MM.1S (cell line): ENCODE measurements around the gene ANXA4.

ENCODE experiments used
- DNase-seq: peaks from one replicate; pipeline ENCODE4 v3.0.0-alpha.2; 2015
- H2AFZ ChIP-seq: fragments of 300-600 bp; sonication (generic); 2 replicates; pipeline ENCODE4 v1.6.0; 2016; ENCODE audit warnings: antibody characterized with exemption, low read length
- H3F3A ChIP-seq: fragments of 300-600 bp; sonication (generic); 2 replicates; pipeline ENCODE4 v1.6.1; 2016; ENCODE audit warnings: mild to moderate bottlenecking, antibody characterized with exemption, low read length, moderate library complexity, mixed read lengths; ENCODE audit not compliant: insufficient read depth
- H3K27ac ChIP-seq: fragments of 300-600 bp; sonication (generic); 2 replicates; pipeline ENCODE4 v1.5.1; 2016; ENCODE audit warnings: mild to moderate bottlenecking, low read length
- H3K27me3 ChIP-seq: fragments of 300-600 bp; sonication (generic); replicated peaks from 2 replicates; pipeline ENCODE4 v1.6.0; 2016; ENCODE audit warnings: low read length; ENCODE audit not compliant: insufficient read depth
- H3K36me3 ChIP-seq: fragments of 300-600 bp; sonication (generic); replicated peaks from 2 replicates; pipeline ENCODE4 v1.6.1; 2016; ENCODE audit warnings: mild to moderate bottlenecking, low read length, mixed read lengths; ENCODE audit not compliant: insufficient read depth
- H3K4me1 ChIP-seq: fragments of 300-600 bp; sonication (generic); 2 replicates; pipeline ENCODE4 v1.6.1; 2016; ENCODE audit warnings: low read length, mixed read lengths
- H3K4me2 ChIP-seq: fragments of 300-600 bp; sonication (generic); 2 replicates; pipeline ENCODE4 v1.6.0; 2016; ENCODE audit warnings: low read depth, low read length
- H3K4me3 ChIP-seq: fragments of 300-600 bp; sonication (generic); 2 replicates; pipeline ENCODE4 v1.5.1; 2016; ENCODE audit warnings: low read length, mixed read lengths
- H3K79me2 ChIP-seq: fragments of 300-600 bp; sonication (generic); 2 replicates; pipeline ENCODE4 v1.6.1; 2016; ENCODE audit warnings: mixed run types, low read length, mixed read lengths
- H3K9ac ChIP-seq: fragments of 300-600 bp; sonication (generic); 2 replicates; pipeline ENCODE4 v1.6.1; 2016; ENCODE audit warnings: low read length, mixed read lengths
- H3K9me2 ChIP-seq: fragments of 300-600 bp; sonication (generic); replicated peaks from 2 replicates; pipeline ENCODE4 v1.6.1; 2016; ENCODE audit warnings: mild to moderate bottlenecking, low read length, mixed read lengths; ENCODE audit not compliant: insufficient read depth
- H3K9me3 ChIP-seq: fragments of 300-600 bp; sonication (generic); replicated peaks from 2 replicates; pipeline ENCODE4 v1.6.1; 2016; ENCODE audit warnings: mild to moderate bottlenecking, low read length, mixed read lengths; ENCODE audit not compliant: insufficient read depth
- H4K20me1 ChIP-seq: fragments of 300-600 bp; sonication (generic); 2 replicates; pipeline ENCODE4 v1.6.1; 2016; ENCODE audit warnings: mild to moderate bottlenecking, low read length, moderate library complexity, mixed read lengths; ENCODE audit not compliant: insufficient read depth
- CTCF ChIP-seq: fragments of 300-600 bp; sonication (generic); IDR thresholded peaks from 2 replicates; pipeline ENCODE4 v1.5.1; 2016; ENCODE audit warnings: antibody characterized with exemption, low read length, mixed read lengths
- EZH2 ChIP-seq: fragments of 300-600 bp; sonication (generic); optimal IDR thresholded peaks from 2 replicates; pipeline ENCODE3; 2017; ENCODE audit warnings: low read depth, mild to moderate bottlenecking, antibody characterized with exemption, low read length, mixed read lengths
- EZH2phosphoT487 ChIP-seq: fragments of 300-600 bp; sonication (generic); IDR thresholded peaks from 2 replicates; pipeline ENCODE4 v1.6.1; 2018; ENCODE audit warnings: antibody characterized with exemption, low read length

Gene ANXA4

DNA sequence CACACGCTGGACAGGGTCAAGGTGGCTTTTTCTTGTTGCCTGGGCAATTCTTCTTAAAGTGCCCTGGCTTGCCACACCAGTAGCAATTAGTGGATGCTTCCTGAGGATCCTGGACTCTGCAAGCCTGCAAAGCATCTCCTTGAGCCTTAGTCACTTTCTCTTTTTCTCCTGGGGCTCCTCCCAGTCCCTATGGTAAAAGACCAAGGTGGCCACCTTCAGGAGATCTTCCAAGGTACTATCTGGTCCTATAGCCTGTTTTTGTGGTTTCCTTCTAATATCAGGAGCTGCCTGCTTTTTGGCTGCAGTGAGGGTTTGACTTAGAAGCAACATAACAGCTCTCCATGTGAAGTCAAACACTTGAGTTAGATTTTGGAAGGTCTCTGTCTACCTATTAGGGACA is 54.2 kb downstream of the ANXA4 start:
- Histone ChIP-seq H3K27ac (no peak overlapping the region), H3K79me2 (no peaks in the 10 kb centered on the region), H3F3A (peaks cover 15% of the 10 kb centered on the region), H4K20me1 (no peaks in the 10 kb centered on the region), H3K36me3 (no peaks in the 10 kb centered on the region), H2AFZ (no peak overlapping the region), H3K27me3 (no peaks in the 10 kb centered on the region), H3K9me3 (no peaks in the 10 kb centered on the region), H3K9me2 (no peaks in the 10 kb centered on the region), H3K9ac (no peak overlapping the region), H3K4me3 (no peak overlapping the region), H3K4me1 (peaks cover 21% of the 10 kb centered on the region), H3K4me2 (no peak overlapping the region)
- TF ChIP-seq CTCF (no peak), EZH2phosphoT487 (no peak), EZH2 (no peak)
- DNase-seq, result no peak

- peaks cover 15% of the 10 kb centered on the region for H3F3A ChIP-seq
- no peak overlapping the region for H3K4me2 ChIP-seq
- H3K27ac ChIP-seq, result no peak overlapping the region
- H3K27me3 ChIP-seq, result no peaks in the 10 kb centered on the region
- DNase-seq, result no peak
- H4K20me1 ChIP-seq, result no peaks in the 10 kb centered on the region
- H3K36me3 ChIP-seq, result no peaks in the 10 kb centered on the region
- H3K4me3 ChIP-seq, result no peak overlapping the region
- H3K9ac ChIP-seq, result no peak overlapping the region
- TF ChIP-seq EZH2phosphoT487, result no peak
- no peak for TF ChIP-seq CTCF
- TF ChIP-seq EZH2, result no peak
- no peaks in the 10 kb centered on the region for H3K9me2 ChIP-seq
- H3K9me3 ChIP-seq, result no peaks in the 10 kb centered on the region
- H3K4me1 ChIP-seq, result peaks cover 21% of the 10 kb centered on the region
- H2AFZ ChIP-seq, result no peak overlapping the region
- no peaks in the 10 kb centered on the region for H3K79me2 ChIP-seq
Measured at GRCh38 chr2:69797235-69797634, 55.3 kb downstream of the ANXA4 start.

DNA sequence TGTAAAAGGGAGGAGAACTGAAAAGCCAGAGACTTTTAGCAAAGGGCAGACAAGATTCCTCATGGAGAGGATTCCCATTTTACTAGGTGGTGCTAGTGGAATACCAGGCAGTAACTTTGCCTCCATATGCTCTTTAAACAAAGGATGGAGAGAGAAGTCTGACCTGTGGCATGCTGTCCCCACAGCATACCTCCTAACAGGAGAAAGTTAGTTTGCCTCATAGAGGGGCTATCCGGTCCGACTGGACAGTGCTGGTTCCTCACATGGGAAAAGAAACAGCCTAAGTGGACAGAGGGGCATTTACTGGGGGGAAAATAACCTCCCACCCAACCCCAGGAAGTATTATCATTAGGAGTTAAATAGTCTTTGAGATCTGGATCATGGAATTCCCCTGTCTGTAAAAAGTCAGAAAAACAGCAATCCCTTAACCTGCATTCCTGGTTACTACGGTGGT is 55.9 kb downstream of the ANXA4 start:
- no peak for DNase-seq
- Histone ChIP-seq H3K4me3 (peak overlapping the region; percentile 53), H3K4me2 (peak overlapping the region; percentile 84), H3K9me2 (no peaks in the 10 kb centered on the region), H3K36me3 (no peaks in the 10 kb centered on the region), H3K4me1 (peaks cover 21% of the 10 kb centered on the region), H3K79me2 (no peaks in the 10 kb centered on the region), H4K20me1 (no peaks in the 10 kb centered on the region), H3K27ac (no peak overlapping the region), H3K9ac (no peak overlapping the region), H2AFZ (peak overlapping the region; percentile 88), H3K27me3 (no peaks in the 10 kb centered on the region), H3F3A (peaks cover 15% of the 10 kb centered on the region), H3K9me3 (no peaks in the 10 kb centered on the region)
- TF ChIP-seq CTCF (no peak), EZH2 (no peak), EZH2phosphoT487 (no peak)
